Melanocyte of skin (primary cell): ENCODE measurements around the gene MAP6D1. TPM values are rescaled to one million over a fixed set of nuclear protein-coding genes. Genes with fewer than 3 reads are reported as not detected.

ENCODE experiments used
- total RNA-seq, 2 donors: library from RNA; depleted of rRNA; stranded (reverse); fragments of >200 nt; gene quantifications; 2 replicates each; pipeline ENCODE4 v1.2.3, GENCODE V29; 2012

MAP6D1 gene
- total RNA-seq, result 1 to 10 TPM; 1.7 to 5.0 TPM

GRCh38 chr3:183825456-183826161 lies at the start of gene MAP6D1:
MAP6D1 (minus strand) TSS chr3:183825577; CDS start chr3:183825547, 30 bp downstream.

Other genes starting within 250 kb of the MAP6D1 start
- gene KLHL24, start 190.0 kb downstream of the MAP6D1 start, total RNA-seq, result 10 to 100 TPM; 25.3 to 60.9 TPM
- 10 to 100 TPM; 41.6 to 67.3 TPM for gene YEATS2, start 127.8 kb downstream of the MAP6D1 start, total RNA-seq
- 10 to 100 TPM; 38.5 to 53.6 TPM for gene PARL, start 59.3 kb upstream of the MAP6D1 start, total RNA-seq
- gene ABCC5, start 192.3 kb upstream of the MAP6D1 start, total RNA-seq, result 10 to 100 TPM; 20.0 to 21.6 TPM
- gene HTR3D, start 206.2 kb upstream of the MAP6D1 start, total RNA-seq, result not detected
- not detected for gene HTR3C, start 227.5 kb upstream of the MAP6D1 start, total RNA-seq